NCI-H1092 treated with DMSO at 0.1 percent for 48 hours (cell line): Measurements from ENCODE around the gene USPL1.

ENCODE experiments used
- DNase-seq: peaks from one replicate; lab custom pipeline; 2025; lab: John Stamatoyannopoulos, UW

Gene USPL1

DNA sequence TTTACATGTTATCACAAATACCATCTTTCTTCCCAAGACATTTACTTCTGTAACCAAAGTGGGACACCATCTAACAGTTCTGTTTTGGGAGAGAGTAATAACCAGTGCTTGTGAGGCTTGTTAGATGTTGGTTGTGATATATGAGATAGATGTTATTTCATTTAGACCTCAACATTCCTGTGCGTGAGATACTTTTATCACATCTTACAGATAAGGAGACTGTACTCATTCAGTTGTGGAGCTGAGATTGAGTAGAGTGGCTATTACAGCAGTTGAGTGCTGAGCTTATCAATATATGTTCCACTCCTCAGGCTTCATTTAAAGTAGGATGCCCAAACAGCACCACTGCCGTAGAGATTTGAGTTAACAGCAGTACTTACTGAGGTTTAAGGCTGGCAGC, 43.1 kb downstream of the USPL1 start:
- no peak for DNase-seq

- DNase-seq, result no peak
Observed at GRCh38 chr13:30664689-30665275, 47.1 kb downstream of the USPL1 start.

- DNase-seq, result no peak
Observed at GRCh38 chr13:30665638-30666037, 47.9 kb downstream of the USPL1 start.

DNA sequence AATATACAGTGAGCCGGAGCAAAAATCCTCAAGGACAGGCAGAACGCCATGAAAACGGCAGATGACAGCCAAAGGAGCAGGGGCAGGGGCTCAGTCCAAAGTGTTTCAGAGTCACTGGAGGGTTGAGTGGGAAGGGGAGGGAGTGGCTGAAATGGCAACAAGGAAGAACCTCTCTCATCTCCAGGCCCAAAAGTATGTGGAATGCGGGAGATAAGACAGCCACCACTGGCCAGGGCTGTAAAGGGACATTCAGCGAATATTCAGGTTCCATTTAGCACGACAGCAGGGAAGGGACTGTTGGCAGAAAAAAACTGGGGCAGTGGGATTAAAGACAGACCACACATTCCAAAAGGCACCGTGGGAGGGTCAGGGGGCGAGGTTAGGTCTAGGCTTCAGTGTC, 48.4 kb downstream of the USPL1 start:
- no peak for DNase-seq

DNA sequence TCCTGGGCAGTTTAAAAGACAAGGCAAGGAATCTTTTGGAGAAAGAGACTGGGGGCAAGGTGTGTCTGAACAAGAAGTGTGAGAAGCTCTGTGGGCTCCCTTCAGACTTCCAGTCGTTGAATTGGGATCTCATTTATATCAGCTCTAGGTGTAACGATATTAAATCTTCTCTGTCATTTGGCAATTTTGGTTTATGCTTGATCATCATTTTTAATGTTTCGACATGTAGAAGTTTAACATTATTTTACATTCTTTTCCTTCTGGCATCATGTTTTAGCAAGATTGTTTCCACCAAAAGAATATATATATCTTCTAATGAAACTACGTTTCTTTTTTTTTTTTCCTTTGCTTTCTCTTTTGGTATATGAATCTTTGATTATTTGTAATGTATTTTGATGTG, 49.3 kb downstream of the USPL1 start:
- no peak for DNase-seq

- no peak for DNase-seq
Observed at GRCh38 chr13:30668312-30668711, 50.6 kb downstream of the USPL1 start.

DNA sequence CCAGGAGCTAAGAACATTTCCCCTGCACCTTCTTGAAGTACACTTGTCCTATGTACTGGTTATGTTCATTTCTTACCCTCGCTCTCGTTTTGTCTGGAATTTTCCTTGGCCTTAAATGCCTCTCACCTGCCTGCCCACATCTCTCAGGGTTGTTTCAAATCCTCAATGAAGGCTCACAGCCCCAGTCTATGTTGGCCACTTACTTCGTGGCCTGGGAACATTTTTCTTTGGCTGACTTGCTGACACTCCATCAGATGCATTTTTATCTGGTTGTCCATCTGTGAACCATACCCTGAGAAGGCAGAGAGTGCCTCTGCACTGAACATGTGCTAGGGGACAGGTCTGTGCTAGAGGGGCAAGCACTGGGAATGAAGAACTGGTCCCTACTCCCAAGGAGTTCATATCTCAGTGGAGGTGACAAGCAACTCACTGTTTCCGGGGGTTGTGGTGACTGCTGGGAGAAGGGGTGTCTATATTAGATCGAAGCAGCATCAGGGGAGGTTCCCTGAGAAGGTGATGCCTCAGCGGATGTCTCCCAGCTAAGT, 53.6 kb downstream of the USPL1 start:
- DNase-seq, result no peak

- DNase-seq, result peak; percentile 88
Observed at GRCh38 chr13:30673669-30674521, 56.2 kb downstream of the USPL1 start.

GRCh38 chr13:30675717-30676116, 58.0 kb downstream of the USPL1 start:
- no peak for DNase-seq

GRCh38 chr13:30676672-30677071, 59.0 kb downstream of the USPL1 start:
- DNase-seq, result peak; percentile 2

GRCh38 chr13:30679483-30680330, 62.0 kb downstream of the USPL1 start:
- peak; percentile 12 for DNase-seq

- no peak for DNase-seq
Observed at GRCh38 chr13:30681843-30682242, 64.1 kb downstream of the USPL1 start.

DNA sequence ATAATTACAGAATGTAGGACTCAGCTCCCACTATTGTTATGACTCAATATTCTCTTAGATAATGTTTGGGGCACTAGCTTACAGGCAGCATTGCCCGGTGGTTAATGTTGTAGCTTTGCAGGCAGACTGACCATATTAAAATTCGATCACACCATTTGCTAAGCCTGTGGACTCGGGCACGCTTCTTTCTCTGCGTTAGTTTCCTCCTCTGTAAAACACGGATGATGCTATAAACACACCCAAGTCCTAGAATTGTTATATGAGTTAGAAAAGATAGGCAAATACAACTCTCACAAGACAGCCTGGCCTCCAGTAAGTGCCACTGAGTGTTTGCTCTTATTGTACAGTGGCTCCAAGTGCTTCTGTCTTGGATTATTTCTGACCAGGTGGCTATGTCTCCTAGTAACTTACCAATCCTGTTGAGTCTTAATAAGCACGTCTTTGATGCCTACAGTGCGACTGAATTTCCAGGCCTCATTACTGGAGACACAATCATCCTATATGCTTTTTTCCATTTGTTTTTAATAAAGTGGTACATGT, 67.7 kb downstream of the USPL1 start:
- DNase-seq, result no peak

- DNase-seq, result no peak
Observed at GRCh38 chr13:30685987-30686386, 68.3 kb downstream of the USPL1 start.

GRCh38 chr13:30687601-30688000, 69.9 kb downstream of the USPL1 start:
- DNase-seq, result no peak

- no peak for DNase-seq
Observed at GRCh38 chr13:30689752-30690151, 72.0 kb downstream of the USPL1 start.

- no peak for DNase-seq
Observed at GRCh38 chr13:30690282-30691188, 72.8 kb downstream of the USPL1 start.

DNA sequence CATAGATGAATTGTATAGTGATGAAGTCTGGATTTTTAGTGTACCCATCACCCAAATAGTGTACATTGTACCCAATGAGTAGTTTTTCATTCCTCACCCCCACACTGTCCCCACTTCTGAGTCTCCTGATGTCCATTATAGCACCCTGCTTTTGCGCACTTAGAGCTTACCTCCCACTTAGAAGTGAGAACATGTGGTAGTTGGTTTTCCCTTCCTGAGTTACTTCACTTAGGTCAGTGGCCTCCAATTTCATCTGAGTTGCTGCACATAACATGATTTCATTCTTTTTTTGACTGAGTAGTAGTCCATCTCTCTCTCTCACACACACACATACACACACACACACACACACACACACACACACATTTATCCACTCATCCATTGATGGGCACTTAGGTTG, 74.4 kb downstream of the USPL1 start:
- no peak for DNase-seq

- no peak for DNase-seq
Observed at GRCh38 chr13:30696278-30697176, 78.8 kb downstream of the USPL1 start.
